Coronary artery (tissue), 2 donors: ENCODE data around the gene TMEM117.

Experiments
- DNase-seq: peaks from one replicate; pipeline ENCODE4 v3.0.0-alpha.2; 2017; ENCODE audit warnings: low spot score
- H3K27ac ChIP-seq, 2 donors: fragments of 200-600 bp; sonication (generic); one replicate each; pipeline ENCODE4 v1.5.1; 2016 to 2019
- H3K4me3 ChIP-seq: fragments of 200-600 bp; sonication (generic); 2 replicates; pipeline ENCODE4 v1.5.1; 2016; ENCODE audit warnings: mild to moderate bottlenecking, moderate library complexity
- TF ChIP-seq, protein P1 (sequence below): fragments of 200-600 bp; sonication (generic); IDR thresholded peaks from one replicate; pipeline ENCODE4 v1.5.1; 2019; ENCODE audit warnings: antibody characterized with exemption

The TMEM117 gene

DNA sequence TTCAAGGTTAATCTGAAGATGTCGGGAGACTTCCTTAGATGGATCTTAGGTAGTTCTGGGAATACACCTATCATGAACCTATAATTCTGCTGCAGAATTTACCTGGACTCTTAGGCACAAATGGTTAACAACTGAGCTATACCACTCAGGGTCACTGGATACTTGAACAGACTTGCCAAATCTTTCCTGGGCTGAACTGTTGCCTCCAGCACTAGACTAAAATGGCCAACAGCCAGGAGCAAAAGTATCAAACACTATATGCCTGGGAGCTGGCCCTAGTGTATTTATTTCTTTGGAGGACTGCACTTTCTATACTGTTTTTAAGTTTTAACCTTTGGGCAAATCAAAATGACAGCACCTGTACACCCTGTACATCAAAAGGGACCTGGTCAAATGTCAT, 252.8 kb downstream of the TMEM117 start:
- Histone ChIP-seq H3K4me3 (no peak overlapping the region), H3K27ac (no peak overlapping the region)
- TF ChIP-seq, protein P1, sequence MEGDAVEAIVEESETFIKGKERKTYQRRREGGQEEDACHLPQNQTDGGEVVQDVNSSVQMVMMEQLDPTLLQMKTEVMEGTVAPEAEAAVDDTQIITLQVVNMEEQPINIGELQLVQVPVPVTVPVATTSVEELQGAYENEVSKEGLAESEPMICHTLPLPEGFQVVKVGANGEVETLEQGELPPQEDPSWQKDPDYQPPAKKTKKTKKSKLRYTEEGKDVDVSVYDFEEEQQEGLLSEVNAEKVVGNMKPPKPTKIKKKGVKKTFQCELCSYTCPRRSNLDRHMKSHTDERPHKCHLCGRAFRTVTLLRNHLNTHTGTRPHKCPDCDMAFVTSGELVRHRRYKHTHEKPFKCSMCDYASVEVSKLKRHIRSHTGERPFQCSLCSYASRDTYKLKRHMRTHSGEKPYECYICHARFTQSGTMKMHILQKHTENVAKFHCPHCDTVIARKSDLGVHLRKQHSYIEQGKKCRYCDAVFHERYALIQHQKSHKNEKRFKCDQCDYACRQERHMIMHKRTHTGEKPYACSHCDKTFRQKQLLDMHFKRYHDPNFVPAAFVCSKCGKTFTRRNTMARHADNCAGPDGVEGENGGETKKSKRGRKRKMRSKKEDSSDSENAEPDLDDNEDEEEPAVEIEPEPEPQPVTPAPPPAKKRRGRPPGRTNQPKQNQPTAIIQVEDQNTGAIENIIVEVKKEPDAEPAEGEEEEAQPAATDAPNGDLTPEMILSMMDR, result no peak
- no peak for DNase-seq

DNA sequence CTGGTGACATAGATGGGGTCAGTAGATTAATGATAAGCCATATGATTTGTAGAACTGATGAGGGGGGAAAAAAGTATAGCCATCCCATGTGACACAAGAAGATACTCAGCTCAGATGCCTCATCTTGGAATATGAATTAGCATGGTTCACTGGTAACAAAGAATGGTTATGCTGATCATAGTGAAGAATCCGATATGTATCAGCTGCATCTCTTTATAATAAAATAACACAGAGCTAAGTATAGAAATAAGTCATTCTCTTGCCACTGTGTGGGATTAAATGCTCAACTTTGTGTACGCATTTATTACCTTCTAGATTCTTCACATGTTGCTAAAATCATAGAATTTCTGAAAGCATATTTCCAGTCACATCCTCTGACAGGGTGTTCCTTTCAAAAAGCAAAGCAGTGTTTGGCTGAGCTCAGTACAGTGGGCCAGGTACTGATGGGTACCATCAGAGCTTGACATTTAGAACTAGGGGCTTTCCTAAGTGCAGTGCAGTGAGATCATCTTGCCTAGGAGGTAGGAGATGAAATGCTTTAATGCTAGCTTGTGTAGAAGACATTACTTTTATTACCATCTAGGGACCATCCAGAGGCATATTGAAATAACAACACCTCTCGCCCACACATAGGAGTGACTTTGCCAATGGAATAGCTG, 256.2 kb downstream of the TMEM117 start:
- no peak for DNase-seq
- Histone ChIP-seq H3K27ac (no peak overlapping the region), H3K4me3 (no peak overlapping the region)
- TF ChIP-seq, protein P1, result no peak

DNA sequence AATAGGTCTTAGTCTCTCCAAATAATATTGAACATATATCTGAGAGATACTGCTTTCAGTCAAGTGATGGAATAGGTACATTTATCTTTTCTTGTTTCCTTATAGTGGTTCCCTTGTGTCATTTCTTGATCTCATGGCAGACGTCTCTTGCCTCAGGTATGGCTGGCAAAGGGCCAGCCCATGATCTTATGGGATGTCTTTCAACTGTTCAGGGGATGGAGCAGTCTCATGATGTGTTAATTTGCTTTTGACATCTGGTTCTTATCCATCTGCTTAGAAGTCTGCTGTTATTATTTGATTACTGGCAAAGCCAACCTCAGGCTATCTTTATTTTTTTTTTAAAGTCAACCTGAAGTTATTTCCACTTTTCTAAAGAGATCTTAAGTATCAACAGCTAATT, 262.9 kb downstream of the TMEM117 start:
- H3K27ac ChIP-seq, result no peak overlapping the region
- TF ChIP-seq, protein P1, result no peak
- no peak overlapping the region for H3K4me3 ChIP-seq
- no peak for DNase-seq

DNA sequence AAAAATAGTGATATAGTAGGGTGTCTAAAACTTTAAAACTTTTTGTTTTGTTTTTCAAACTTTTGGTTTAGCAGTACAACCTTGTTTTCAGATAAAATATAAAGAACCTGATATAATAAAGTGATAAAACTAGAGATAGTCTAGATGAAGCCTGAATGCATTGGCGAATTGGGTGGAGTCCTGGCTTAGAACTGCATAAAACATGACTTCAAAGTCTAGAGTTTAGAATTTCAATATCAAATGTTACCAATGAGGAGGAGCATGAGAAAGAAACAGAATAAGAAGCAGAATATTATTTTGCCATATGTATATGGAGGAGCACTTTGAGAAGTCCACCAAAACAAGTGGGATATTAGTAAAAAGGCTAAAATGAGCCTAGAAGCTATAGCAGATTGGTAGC, 263.6 kb downstream of the TMEM117 start:
- no peak overlapping the region for H3K4me3 ChIP-seq
- no peak overlapping the region for H3K27ac ChIP-seq
- TF ChIP-seq, protein P1, result no peak
- DNase-seq, result no peak

DNA sequence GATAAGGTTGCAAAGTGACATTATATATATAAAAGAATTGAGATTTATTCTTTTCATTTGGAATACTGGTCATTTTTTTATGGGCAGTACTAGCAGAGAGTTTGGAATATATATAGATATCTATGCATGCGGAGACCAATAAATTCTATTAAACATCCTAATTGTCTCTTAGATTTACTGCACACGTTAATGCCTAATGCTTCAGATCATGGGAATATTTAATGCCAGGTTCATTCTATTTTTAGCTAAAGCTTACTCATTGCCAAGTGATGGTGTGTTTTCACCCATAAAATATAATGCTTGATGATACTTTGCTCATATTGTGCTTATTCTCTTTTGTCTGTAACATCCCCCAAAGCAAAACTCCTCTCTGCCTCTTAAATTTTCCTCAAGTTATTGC, 264.4 kb downstream of the TMEM117 start:
- TF ChIP-seq, protein P1, result no peak
- DNase-seq, result no peak
- H3K4me3 ChIP-seq, result no peak overlapping the region
- H3K27ac ChIP-seq, result no peak overlapping the region

DNA sequence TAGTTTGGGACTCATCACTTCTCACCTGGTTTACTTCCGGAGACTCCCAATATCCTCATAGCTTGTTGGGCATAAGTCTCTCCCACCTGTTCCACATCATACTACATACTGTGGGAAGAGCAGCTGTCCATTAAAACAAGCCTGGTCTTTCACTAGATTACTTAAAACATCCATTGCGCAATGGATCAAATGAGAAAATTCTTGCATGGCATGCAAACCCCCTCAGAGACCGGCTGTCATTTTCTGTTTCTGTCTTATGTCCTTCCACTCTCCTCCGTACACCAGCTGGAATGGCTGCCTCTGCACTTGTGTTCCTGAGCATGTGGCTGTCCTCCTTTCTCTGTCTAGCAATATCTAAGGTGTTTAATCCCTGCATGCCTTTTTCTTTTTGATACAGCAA, 265.6 kb downstream of the TMEM117 start:
- no peak for DNase-seq
- TF ChIP-seq, protein P1, result no peak
- no peak overlapping the region for H3K4me3 ChIP-seq
- no peak overlapping the region for H3K27ac ChIP-seq

DNA sequence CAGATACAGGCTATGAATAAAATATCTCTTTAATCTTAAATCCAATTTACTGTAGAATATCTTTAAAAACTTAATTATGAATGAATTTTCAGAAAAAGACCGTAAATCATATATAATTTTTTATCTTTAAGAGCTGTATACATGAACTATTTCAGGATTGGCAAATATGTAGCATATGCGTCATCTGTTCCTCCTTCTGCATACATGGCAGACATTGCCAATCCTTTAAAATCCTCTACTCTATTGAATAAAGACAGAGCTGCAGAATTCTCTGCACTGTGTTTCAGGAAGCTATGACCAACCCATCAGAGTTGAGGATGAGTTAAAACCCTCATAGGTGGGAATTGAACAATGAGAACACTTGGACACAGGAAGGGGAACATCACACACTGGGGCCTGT, 279.0 kb downstream of the TMEM117 start:
- DNase-seq, result no peak

More for the DNA sequence above, 279.0 kb downstream of the TMEM117 start:
- Histone ChIP-seq H3K27ac (no peak overlapping the region), H3K4me3 (no peak overlapping the region)
- TF ChIP-seq, protein P1, result no peak
